ENCODE data around the gene CREB5. TPM values are rescaled to one million over a fixed set of nuclear protein-coding genes. Genes with fewer than 3 reads are reported as not detected.

Gene CREB5
- total RNA-seq, 1 experiment from 2014 or later: 0.49 TPM

- TF ChIP-seq ZBTB33 (IDR thresholded peaks at IDR 0.05; ENCODE audit: extremely low read depth, insufficient replicate concordance, low read length) (peak; percentile 27), CBX3 (IDR thresholded peaks at IDR 0.05; ENCODE audit: low read depth) (peak; percentile 98), RAD21 (IDR thresholded peaks at IDR 0.05; ENCODE audit: low read depth) (peak; percentile 32; the same call in 1 of the 2 replicates), EZH2 (IDR thresholded peaks at IDR 0.05) (no peak), YY1 (IDR thresholded peaks at IDR 0.05; ENCODE audit: extremely low read depth, insufficient replicate concordance, low read depth, low read length) (no peak), SRF (IDR thresholded peaks at IDR 0.05; ENCODE audit: low read depth) (peak; percentile 85; the same call in 1 of the 2 replicates), ZFX (IDR thresholded peaks at IDR 0.05) (no peak), EZH2phosphoT487 (IDR thresholded peaks at IDR 0.05; ENCODE audit: borderline replicate concordance) (no peak), REST (IDR thresholded peaks at IDR 0.05; ENCODE audit: low read depth) (no peak), POLR2AphosphoS5 (IDR thresholded peaks at IDR 0.05; ENCODE audit: low read depth, low read length) (peak; percentile 59)
Measured at GRCh38 chr7:28855538-28856217, 443.4 kb downstream of the CREB5 start (continued).
